HG03520 (cell line): ENCODE results near the gene NBAS.

ENCODE experiments used
- ATAC-seq: cut with Tn5 transposase; IDR thresholded peaks from one replicate; pipeline ENCODE4 v1.9.1; 2021; ENCODE audit warnings: mild to moderate bottlenecking, moderate library complexity; ENCODE audit not compliant: unreplicated experiment

The NBAS gene

DNA sequence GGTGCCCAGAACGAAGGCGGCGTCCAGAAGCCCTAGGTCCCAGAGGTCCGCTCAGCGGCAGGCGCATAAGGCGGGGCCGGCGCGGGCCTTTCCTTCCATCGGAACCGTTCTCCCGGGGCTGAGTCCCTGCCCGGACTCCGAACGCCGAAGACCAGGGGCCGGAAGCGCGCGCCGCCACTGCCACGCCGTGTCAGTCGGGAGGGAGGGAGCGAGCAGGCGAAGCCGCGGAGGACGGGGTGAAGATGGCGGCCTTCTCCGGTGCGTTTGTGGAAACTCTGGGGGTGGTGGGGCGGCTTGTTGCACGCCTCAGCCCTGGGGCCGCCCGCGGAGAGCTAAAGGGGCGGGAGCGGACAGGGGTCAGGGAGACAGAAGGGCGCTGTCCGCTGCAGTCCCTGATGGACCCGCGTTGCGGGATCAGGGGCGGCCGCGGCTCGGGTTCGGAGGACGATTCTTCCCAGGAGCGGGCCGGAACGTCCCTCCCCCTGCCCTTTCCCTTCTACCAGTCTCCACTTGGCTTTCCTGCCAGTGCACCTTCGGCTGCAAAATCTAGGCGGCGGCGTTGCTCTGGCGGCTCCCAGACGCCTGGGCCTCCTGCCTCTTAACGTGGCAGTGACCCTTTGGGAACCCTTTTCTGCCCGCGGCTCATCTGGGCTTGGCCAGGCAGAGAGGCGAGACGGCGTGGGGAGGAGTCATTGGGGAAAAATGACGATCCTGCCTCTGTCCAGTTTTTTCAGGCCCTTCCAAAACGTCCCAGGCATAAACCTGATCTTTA is 30.7 kb upstream of the NBAS start, which contains the start of gene DDX1:
TSS of gene DDX1 (plus strand) at position 177 of the 772 bp plus-strand sequence. CDS start at position 243, 66 bp downstream.
- peak; percentile 94 for ATAC-seq

- ATAC-seq: no peak
These were observed 30.2 kb upstream of the NBAS start for GRCh38 chr2:15591373-15591691.

DNA sequence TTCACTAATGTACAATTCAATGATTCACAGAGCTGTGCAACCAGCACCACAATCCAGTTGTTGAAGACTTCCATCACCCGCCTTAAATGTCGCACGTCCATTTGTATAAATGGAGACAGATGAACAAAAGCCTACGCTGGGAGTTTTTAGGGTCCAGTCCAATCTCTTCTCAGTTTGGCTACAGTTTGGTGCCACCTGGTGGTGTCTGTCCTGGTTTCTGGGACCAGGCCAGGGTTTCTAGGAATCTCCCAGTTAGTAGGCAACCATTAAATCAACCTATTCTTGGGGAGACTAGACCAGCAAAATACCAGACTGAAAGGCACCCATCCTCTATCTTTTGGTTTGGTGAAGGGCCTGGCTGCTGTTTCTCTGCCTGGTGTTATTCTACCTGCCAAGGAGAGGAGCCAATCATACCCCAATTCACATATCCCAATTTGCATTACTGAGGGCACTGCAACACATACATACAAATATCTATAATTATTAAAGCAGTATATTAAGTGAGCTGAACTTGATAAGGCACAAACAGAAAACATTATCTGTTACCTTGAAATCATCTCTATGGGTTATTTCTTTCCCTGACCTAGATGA is 27.3 kb upstream of the NBAS start:
- no peak for ATAC-seq

DNA sequence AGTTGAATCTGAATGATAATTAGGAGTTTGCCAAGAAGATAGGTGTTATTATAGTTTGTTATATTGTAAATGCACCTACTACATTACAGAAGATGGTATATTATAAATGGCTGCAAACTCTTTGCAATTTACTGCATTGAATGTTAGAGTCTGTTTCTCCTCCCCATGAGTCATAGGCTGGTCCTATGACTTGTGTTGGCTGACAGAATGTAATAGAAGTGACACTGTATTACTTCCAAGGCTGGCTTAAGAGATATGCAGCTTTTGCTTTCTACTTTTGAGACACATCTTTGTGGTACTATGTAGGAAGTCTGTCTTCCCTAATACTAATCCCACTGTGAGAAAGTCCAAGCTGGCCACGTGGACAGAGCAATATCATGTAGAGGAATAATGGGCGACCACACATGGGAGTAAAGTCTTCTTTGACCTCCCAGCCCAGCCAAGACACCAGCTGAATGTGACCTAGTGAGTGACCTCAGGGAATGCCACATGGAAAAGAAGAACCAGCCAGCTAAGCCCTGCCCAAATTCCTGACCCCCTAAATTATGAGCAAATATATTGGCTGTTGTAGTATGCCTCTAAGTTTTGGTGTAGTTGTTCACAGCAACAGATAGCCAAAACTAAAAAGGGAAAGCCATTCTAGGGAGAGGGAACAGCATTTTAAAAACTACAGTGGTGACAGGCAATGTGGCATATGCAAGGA is 23.8 kb upstream of the NBAS start:
- no peak for ATAC-seq

DNA sequence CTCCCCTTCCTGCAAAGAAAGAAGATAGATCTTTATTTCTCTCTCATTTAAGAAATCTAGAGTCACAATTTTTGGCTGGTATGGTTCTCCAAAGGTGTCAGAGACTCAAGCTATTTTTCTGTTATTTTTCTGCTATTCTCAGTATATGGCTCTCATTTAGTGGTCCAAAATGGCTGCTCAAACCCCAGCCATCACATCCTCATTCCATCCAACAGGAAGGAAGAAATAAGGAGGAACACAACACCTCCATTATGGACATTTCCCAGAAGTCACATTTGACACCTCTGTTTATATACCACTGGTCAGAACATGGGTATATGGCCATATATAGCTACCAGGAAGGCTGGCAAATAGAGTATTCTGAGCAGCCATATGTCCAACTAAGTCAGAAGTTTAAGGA is 23.2 kb upstream of the NBAS start:
- no peak for ATAC-seq

GRCh38 chr2:15583826-15584225 is 22.7 kb upstream of the NBAS start:
- ATAC-seq: no peak

- ATAC-seq: no peak
These were observed 21.7 kb upstream of the NBAS start for GRCh38 chr2:15582710-15583357.

- no peak for ATAC-seq
These were observed 19.3 kb upstream of the NBAS start for GRCh38 chr2:15580451-15580850.

- no peak for ATAC-seq
These were observed 18.5 kb upstream of the NBAS start for GRCh38 chr2:15579641-15580040.

DNA sequence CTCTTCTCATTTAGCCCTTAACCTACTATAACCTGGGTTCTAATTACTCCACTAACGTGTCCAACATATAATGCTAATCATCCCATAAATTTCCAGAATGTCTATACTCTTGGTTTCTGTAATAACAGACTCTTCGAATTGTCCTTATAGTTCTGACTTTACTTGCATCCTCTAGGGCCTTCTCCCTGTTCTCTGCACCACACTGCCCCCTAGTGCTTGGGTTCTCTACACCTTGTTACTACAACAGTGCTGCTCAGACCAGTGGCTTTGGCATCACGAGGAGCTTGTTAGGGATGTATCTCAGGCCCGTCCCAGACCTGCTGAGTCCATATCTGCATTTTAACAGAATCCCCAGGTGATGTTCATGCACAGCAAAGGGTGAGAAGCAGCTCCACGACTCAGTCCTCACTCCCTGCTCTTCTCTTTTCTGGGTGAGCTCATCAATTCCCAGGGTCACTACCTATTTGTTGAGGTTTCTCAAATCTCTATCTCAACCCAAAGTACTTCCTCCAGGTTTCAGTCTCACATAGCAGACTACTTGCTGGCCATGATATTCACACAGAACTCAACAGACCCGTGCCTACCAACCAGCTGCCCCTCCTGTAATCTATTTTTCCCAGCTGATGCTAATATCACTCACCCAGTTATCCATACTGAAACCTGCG is 16.1 kb upstream of the NBAS start:
- ATAC-seq: peak; percentile 96

DNA sequence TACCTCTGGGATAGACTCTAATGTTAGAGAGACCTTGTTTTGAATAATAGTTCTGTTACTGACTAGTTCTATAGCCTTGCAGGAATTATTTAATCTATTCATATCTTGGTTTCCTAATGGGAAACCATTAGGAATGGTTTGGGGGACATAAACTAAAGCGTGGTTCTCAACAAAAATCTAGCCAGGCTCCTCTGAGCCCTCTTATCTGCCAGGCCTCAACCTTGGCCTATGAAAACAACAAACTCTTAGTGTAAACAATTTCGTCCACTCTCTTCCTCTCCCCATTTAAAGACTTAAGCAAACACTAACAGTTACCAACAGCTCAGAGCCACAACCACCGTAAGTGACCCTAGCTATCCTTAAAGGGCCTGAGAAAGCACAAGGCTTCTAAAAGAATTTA is 10.6 kb upstream of the NBAS start:
- no peak for ATAC-seq

- ATAC-seq: no peak
These were observed 9.0 kb upstream of the NBAS start for GRCh38 chr2:15570104-15570503.

GRCh38 chr2:15568874-15569273 is 7.7 kb upstream of the NBAS start:
- ATAC-seq: no peak

DNA sequence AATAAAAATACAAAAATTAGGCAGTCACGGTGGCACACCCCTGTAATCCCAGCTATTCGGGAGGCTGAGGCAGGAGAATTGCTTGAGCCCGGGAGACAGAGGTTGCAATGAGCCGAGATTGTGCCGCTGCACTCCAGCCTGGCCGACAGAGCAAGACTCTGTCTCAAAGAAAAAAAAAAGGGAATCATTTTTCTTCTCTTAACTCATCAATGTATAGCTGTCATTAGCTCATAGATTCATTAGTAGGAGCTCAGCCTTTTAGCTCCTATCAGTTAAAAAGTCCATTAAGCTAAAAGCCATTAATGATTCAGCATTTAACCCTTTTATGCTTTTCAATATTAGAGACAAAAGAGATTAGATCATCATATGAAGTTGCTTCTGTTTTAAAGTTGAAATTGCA is 5.8 kb upstream of the NBAS start:
- ATAC-seq: no peak

GRCh38 chr2:15565994-15566671 is 5.0 kb upstream of the NBAS start:
- ATAC-seq: no peak

GRCh38 chr2:15565392-15565791 is 4.3 kb upstream of the NBAS start:
- no peak for ATAC-seq

- no peak for ATAC-seq
These were observed 2.3 kb upstream of the NBAS start for GRCh38 chr2:15563227-15564100.

- no peak for ATAC-seq
These were observed 1.4 kb upstream of the NBAS start for GRCh38 chr2:15562354-15563031.
